HepG2 (cell line): Measurements from ENCODE around the gene GNGT2. TPM values are rescaled to one million over a fixed set of nuclear protein-coding genes. Genes with fewer than 3 reads are reported as not detected.

ENCODE experiments used
- AHR ChIP-seq: IDR thresholded peaks from 2 replicates; pipeline ENCODE4 v1.6.1; 2018; ENCODE audit warnings: missing genetic modification reagents, missing compliant biosample characterization
- CBFB ChIP-seq: sonication (generic); formaldehyde crosslinking; IDR thresholded peaks from 2 replicates; pipeline ENCODE4 v1.4.0; 2020; ENCODE audit warnings: missing genetic modification reagents
- FOXM1 ChIP-seq: sonication (generic); formaldehyde crosslinking; IDR thresholded peaks from 2 replicates; pipeline ENCODE4 v1.5.0; 2020; ENCODE audit warnings: missing genetic modification reagents
- GABPB1 ChIP-seq: IDR thresholded peaks from 2 replicates; pipeline ENCODE4 v1.6.1; 2016; ENCODE audit warnings: mild to moderate bottlenecking, missing genetic modification reagents, moderate library complexity, missing compliant biosample characterization
- GTF3A ChIP-seq: sonication (generic); formaldehyde crosslinking; conservative IDR thresholded peaks from 2 replicates; pipeline ENCODE4 v1.4.0; 2020; ENCODE audit warnings: mild to moderate bottlenecking, missing genetic modification reagents
- HMG20A ChIP-seq: IDR thresholded peaks from 2 replicates; pipeline ENCODE4 v1.6.1; 2016; ENCODE audit warnings: borderline replicate concordance
- KLF16 ChIP-seq, 2 experiments: sonication (generic) in 1 of 2; formaldehyde crosslinking in 1 of 2; IDR thresholded peaks; 2 replicates each; pipeline versions ENCODE4 v1.6.1 to v1.8.0; 2016 to 2023; ENCODE audit warnings: missing genetic modification reagents in 2 of 2, missing compliant biosample characterization in 1 of 2
- ZEB1 ChIP-seq: IDR thresholded peaks from 2 replicates; pipeline ENCODE4 v1.6.1; 2012; ENCODE audit warnings: mild to moderate bottlenecking, low read depth, inconsistent platforms; ENCODE audit not compliant: insufficient replicate concordance
- ZNF367 ChIP-seq: sonication (generic); formaldehyde crosslinking; IDR thresholded peaks from 2 replicates; pipeline ENCODE4 v1.4.0; 2020; ENCODE audit warnings: missing genetic modification reagents, borderline replicate concordance
- ZNF629 ChIP-seq: sonication (generic); formaldehyde crosslinking; conservative IDR thresholded peaks from 2 replicates; pipeline ENCODE4 v1.5.0; 2020; ENCODE audit warnings: missing genetic modification reagents
- ZNF777 ChIP-seq: sonication (generic); formaldehyde crosslinking; IDR thresholded peaks from 2 replicates; pipeline ENCODE4 v1.4.0; 2020; ENCODE audit warnings: missing genetic modification reagents
- polyA plus RNA-seq, 8 experiments: library from polyadenylated mRNA; depleted of rRNA in 3 of 8; stranded (reverse) in 7 of 8; unstranded in 1 of 8; fragments of >200 nt; fragmentation: Illumina TruSeq in 4 of 8; extraction: Trizol in 4 of 8; gene quantifications; 2 replicates each; pipeline versions ENCODE4 v1.2.1 to v1.2.3, GENCODE V29; 2011 to 2016; ENCODE audit warnings: low read depth in 4 of 8, missing spikeins in 1 of 8, mixed read lengths in 1 of 8; ENCODE audit not compliant: insufficient read depth in 1 of 8
- total RNA-seq, 5 experiments: library from RNA; depleted of rRNA; stranded (reverse); fragments of >200 nt; fragmentation: Illumina TruSeq; extraction: Trizol; gene quantifications; 2 replicates each; pipeline ENCODE4 v1.2.3, GENCODE V29; 2016; ENCODE audit warnings: low read depth in 1 of 5
- TF ChIP-seq, protein P1 (sequence below): sonication (generic); formaldehyde crosslinking; IDR thresholded peaks from 2 replicates; pipeline ENCODE4 v1.4.0; 2020; ENCODE audit warnings: mild to moderate bottlenecking, missing genetic modification reagents
- TF ChIP-seq, protein P2 (sequence below): sonication (generic); formaldehyde crosslinking; IDR thresholded peaks from 2 replicates; pipeline ENCODE4 v1.9.0; 2022; ENCODE audit warnings: low read depth, missing genetic modification reagents
- TF ChIP-seq, protein P3 (sequence below): sonication (generic); formaldehyde crosslinking; IDR thresholded peaks from 2 replicates; pipeline ENCODE4 v1.4.0; 2020; ENCODE audit warnings: missing genetic modification reagents
- TF ChIP-seq, protein P4 (sequence below): sonication (generic); formaldehyde crosslinking; IDR thresholded peaks from 2 replicates; pipeline ENCODE4 v1.4.0; 2020; ENCODE audit warnings: missing genetic modification reagents

Gene GNGT2
- total and polyA plus RNA-seq, 2 of the 13 experiments (the other 11 are each of a cell fraction or from before 2014, with no cell fraction given) = not detected

DNA sequence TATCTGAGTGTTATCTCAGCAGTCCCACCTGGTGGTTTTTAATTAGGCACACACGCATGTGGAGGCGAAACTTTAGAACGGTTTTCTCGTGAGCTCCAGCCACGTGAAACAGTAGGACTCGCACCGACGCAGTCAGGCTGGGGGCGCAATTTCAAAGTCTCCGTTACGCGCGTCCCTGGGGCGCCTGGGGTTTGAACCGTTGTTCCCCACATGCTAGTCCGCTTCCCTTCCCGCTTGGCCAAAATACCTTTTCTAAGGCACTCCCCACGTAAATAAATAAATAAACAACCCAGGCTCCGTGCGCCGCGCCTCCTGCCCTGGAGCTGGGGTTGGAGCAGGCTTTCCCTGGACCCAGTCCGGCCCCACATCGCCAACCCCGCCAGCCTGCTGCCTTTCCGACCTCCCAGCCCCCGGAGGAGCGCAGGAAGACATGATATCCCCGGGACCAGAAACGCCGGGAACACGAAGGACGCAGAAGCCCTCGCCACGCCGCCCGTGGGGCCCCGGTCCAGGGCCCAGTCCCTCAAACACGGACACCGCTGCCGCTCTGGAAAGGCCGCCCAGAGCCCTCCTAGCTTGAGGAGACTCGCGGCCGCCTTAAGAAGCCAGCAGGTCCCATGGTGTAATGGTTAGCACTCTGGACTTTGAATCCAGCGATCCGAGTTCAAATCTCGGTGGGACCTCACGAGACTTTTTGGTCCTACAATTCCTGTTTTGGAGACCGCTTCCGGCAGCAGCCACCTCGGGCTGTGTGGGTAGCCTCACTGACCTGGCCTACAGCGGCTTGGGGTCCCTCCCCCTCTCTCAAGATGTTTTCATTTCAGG is 18.2 kb downstream of the GNGT2 start (continued):
- TF ChIP-seq, protein P1, sequence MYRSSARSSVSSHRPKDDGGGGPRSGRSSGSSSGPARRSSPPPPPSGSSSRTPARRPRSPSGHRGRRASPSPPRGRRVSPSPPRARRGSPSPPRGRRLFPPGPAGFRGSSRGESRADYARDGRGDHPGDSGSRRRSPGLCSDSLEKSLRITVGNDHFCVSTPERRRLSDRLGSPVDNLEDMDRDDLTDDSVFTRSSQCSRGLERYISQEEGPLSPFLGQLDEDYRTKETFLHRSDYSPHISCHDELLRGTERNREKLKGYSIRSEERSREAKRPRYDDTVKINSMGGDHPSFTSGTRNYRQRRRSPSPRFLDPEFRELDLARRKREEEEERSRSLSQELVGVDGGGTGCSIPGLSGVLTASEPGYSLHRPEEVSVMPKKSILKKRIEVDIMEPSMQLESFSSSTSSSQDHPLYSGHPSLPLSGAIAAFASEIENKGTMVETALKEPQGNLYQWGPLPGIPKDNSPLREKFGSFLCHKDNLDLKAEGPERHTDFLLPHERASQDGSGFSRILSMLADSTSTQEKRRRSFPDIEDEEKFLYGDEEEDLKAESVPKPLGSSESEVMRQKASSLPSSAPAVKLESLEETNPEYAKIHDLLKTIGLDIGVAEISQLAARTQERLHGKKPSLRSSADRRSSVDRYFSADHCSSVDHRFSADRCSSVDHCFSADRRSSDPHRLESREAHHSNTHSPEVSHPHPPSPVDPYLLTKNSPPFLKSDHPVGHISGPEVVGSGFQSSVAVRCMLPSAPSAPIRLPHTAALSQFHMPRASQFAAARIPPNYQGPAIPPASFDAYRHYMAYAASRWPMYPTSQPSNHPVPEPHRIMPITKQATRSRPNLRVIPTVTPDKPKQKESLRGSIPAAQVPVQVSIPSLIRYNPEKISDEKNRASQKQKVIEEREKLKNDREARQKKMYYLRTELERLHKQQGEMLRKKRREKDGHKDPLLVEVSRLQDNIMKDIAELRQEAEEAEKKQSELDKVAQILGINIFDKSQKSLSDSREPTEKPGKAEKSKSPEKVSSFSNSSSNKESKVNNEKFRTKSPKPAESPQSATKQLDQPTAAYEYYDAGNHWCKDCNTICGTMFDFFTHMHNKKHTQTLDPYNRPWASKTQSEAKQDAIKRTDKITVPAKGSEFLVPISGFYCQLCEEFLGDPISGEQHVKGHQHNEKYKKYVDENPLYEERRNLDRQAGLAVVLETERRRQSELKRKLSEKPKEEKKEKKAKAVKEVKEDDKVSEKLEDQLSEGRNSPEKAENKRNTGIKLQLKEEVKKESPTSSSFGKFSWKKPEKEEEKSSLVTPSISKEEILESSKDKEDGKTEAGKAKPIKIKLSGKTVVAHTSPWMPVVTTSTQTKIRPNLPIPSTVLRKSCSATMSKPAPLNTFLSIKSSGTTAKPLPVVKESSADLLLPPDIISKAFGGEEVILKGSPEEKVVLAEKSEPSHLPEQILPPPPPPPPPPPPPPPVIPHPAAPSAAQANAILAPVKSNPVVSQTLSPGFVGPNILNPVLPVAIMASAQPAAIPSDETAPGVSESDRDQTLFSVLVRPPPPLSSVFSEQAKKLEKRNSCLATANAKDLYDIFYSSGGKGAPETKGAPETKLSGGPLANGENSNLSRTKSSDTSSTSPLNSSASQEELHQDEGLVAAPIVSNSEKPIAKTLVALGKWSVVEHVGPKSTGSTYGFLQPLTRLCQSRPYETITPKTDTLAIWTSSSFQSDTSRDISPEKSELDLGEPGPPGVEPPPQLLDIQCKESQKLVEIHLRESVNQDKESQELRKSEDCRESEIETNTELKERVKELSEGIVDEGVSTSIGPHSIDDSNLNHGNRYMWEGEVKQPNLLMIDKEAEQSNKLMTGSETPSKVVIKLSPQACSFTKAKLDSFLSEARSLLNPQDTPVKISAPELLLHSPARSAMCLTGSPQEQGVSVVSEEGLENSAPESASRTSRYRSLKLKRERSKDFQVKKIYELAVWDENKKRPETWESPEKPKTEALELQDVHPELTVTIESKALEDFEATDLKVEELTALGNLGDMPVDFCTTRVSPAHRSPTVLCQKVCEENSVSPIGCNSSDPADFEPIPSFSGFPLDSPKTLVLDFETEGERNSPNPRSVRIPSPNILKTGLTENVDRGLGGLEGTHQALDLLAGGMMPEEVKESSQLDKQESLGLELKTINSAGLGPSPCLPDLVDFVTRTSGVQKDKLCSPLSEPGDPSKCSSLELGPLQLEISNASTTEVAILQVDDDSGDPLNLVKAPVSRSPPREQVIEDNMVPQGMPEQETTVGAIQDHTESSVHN (CRISPR knock-in tag) = peak; percentile 79
- TF ChIP-seq ZNF367 (CRISPR knock-in tag) = peak; percentile 86
- TF ChIP-seq ZNF777 (CRISPR knock-in tag) = peak; percentile 70
- TF ChIP-seq CBFB (CRISPR knock-in tag) = peak; percentile 48
- peak; percentile 96 for TF ChIP-seq GTF3A
- peak; percentile 70 for TF ChIP-seq ZEB1
- peak; percentile 25 for TF ChIP-seq HMG20A (CRISPR knock-in tag)
- peak; percentile 70; the same call in 1 of the 2 replicates for TF ChIP-seq FOXM1
- TF ChIP-seq, protein P2, sequence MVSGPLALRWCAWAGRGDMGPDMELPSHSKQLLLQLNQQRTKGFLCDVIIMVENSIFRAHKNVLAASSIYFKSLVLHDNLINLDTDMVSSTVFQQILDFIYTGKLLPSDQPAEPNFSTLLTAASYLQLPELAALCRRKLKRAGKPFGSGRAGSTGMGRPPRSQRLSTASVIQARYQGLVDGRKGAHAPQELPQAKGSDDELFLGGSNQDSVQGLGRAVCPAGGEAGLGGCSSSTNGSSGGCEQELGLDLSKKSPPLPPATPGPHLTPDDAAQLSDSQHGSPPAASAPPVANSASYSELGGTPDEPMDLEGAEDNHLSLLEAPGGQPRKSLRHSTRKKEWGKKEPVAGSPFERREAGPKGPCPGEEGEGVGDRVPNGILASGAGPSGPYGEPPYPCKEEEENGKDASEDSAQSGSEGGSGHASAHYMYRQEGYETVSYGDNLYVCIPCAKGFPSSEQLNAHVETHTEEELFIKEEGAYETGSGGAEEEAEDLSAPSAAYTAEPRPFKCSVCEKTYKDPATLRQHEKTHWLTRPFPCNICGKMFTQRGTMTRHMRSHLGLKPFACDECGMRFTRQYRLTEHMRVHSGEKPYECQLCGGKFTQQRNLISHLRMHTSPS (CRISPR knock-in tag) = no peak
- peak; percentile 65 for TF ChIP-seq ZNF629 (CRISPR knock-in tag)
- peak; percentile 80 for TF ChIP-seq GABPB1 (CRISPR knock-in tag)
- TF ChIP-seq, protein P3, sequence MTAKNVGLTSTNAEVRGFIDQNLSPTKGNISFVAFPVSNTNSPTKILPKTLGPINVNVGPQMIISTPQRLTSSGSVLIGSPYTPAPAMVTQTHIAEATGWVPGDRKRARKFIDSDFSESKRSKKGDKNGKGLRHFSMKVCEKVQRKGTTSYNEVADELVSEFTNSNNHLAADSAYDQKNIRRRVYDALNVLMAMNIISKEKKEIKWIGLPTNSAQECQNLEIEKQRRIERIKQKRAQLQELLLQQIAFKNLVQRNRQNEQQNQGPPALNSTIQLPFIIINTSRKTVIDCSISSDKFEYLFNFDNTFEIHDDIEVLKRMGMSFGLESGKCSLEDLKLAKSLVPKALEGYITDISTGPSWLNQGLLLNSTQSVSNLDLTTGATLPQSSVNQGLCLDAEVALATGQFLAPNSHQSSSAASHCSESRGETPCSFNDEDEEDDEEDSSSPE (CRISPR knock-in tag) = peak; percentile 97
- peak; percentile 83 for TF ChIP-seq AHR (CRISPR knock-in tag)
- TF ChIP-seq, protein P4, sequence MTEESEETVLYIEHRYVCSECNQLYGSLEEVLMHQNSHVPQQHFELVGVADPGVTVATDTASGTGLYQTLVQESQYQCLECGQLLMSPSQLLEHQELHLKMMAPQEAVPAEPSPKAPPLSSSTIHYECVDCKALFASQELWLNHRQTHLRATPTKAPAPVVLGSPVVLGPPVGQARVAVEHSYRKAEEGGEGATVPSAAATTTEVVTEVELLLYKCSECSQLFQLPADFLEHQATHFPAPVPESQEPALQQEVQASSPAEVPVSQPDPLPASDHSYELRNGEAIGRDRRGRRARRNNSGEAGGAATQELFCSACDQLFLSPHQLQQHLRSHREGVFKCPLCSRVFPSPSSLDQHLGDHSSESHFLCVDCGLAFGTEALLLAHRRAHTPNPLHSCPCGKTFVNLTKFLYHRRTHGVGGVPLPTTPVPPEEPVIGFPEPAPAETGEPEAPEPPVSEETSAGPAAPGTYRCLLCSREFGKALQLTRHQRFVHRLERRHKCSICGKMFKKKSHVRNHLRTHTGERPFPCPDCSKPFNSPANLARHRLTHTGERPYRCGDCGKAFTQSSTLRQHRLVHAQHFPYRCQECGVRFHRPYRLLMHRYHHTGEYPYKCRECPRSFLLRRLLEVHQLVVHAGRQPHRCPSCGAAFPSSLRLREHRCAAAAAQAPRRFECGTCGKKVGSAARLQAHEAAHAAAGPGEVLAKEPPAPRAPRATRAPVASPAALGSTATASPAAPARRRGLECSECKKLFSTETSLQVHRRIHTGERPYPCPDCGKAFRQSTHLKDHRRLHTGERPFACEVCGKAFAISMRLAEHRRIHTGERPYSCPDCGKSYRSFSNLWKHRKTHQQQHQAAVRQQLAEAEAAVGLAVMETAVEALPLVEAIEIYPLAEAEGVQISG (CRISPR knock-in tag) = peak; percentile 73
- TF ChIP-seq KLF16 (CRISPR knock-in tag; IDR thresholded peaks at IDR 0.05) = peak; percentile 32 to 77; a peak in 3 of 4 replicates
